ENCODE measurements around the gene COBLL1. TPM values are rescaled to one million over a fixed set of nuclear protein-coding genes. Genes with fewer than 3 reads are reported as not detected.

Gene COBLL1
- total and polyA plus RNA-seq, 2 donors (not counting 1 experiment from before 2014, with no cell fraction given), result 10.1 to 11.9 TPM

GRCh38 chr2:164849506-164849905, 7.9 kb upstream of the COBLL1 start:
- Histone ChIP-seq H3K4me2 (ENCODE audit: extremely low read depth, insufficient read depth, low read length) (no peak overlapping the region), H3K79me2 (ENCODE audit: control insufficient read depth, insufficient read depth, low read length) (no peaks in the 10 kb centered on the region), H3K9ac (ENCODE audit: insufficient read depth, low read length) (no peak overlapping the region), H4K20me1 (ENCODE audit: control insufficient read depth, extremely low read depth, insufficient read depth, low read length) (no peaks in the 10 kb centered on the region), H3K27me3 (ENCODE audit: control insufficient read depth, insufficient read depth, low read length) (no peaks in the 10 kb centered on the region), H3K36me3 (ENCODE audit: control insufficient read depth, insufficient read depth, low read length) (no peaks in the 10 kb centered on the region), H3K4me1 (ENCODE audit: control insufficient read depth, extremely low read depth, insufficient read depth, low read length) (no peaks in the 10 kb centered on the region), H3K9me3 (ENCODE audit: control insufficient read depth, insufficient read depth, low read depth, low read length) (no peaks in the 10 kb centered on the region), H2AFZ (ENCODE audit: low read length) (no peak overlapping the region), H3K4me3 (replicated peaks in 1 of 4; ENCODE audit: control extremely low read depth in 1 of 4, insufficient read depth in 1 of 4, low read depth in 3 of 4, low read length in 4 of 4) (no peak overlapping the region), H3K27ac (ENCODE audit: insufficient read depth, low read length) (no peak overlapping the region)
- no peak for DNase-seq (ENCODE audit: low read depth in 2 of 2)
- TF ChIP-seq CTCF (conservative IDR thresholded peaks at IDR 0.05 in 1 of 2, IDR thresholded peaks at IDR 0.05 in 1 of 2; ENCODE audit: low read depth in 1 of 2, low read length in 2 of 2), result no peak

- DNase-seq (ENCODE audit: low read depth in 2 of 2), result peak; percentile 12 to 16
- peak overlapping the region; percentile 7 for H2AFZ ChIP-seq (ENCODE audit: low read length)
Observed at GRCh38 chr2:164847981-164848741, 6.5 kb upstream of the COBLL1 start.

GRCh38 chr2:164847291-164847690, 5.7 kb upstream of the COBLL1 start:
- DNase-seq (ENCODE audit: low read depth in 2 of 2), result no peak

More at GRCh38 chr2:164847981-164848741, 6.5 kb upstream of the COBLL1 start:
- H3K79me2 ChIP-seq (ENCODE audit: control insufficient read depth, insufficient read depth, low read length), result no peaks in the 10 kb centered on the region
- no peak overlapping the region for H3K4me3 ChIP-seq (replicated peaks in 1 of 4; ENCODE audit: control extremely low read depth in 1 of 4, insufficient read depth in 1 of 4, low read depth in 3 of 4, low read length in 4 of 4)
- no peak overlapping the region for H3K27ac ChIP-seq (ENCODE audit: insufficient read depth, low read length)
- H3K9me3 ChIP-seq (ENCODE audit: control insufficient read depth, insufficient read depth, low read depth, low read length), result no peaks in the 10 kb centered on the region
- TF ChIP-seq CTCF (conservative IDR thresholded peaks at IDR 0.05 in 1 of 2, IDR thresholded peaks at IDR 0.05 in 1 of 2; ENCODE audit: low read depth in 1 of 2, low read length in 2 of 2), result no peak
- no peak for TF ChIP-seq EZH2 (IDR thresholded peaks at IDR 0.05; ENCODE audit: low read length, missing control alignments)
- H3K9ac ChIP-seq (ENCODE audit: insufficient read depth, low read length), result no peak overlapping the region
- no peaks in the 10 kb centered on the region for H4K20me1 ChIP-seq (ENCODE audit: control insufficient read depth, extremely low read depth, insufficient read depth, low read length)
- H3K27me3 ChIP-seq (ENCODE audit: control insufficient read depth, insufficient read depth, low read length), result no peaks in the 10 kb centered on the region
- no peak overlapping the region for H3K4me2 ChIP-seq (ENCODE audit: extremely low read depth, insufficient read depth, low read length)
- H3K36me3 ChIP-seq (ENCODE audit: control insufficient read depth, insufficient read depth, low read length), result no peaks in the 10 kb centered on the region
- H3K4me1 ChIP-seq (ENCODE audit: control insufficient read depth, extremely low read depth, insufficient read depth, low read length), result peaks cover 2% of the 10 kb centered on the region

More at GRCh38 chr2:164847291-164847690, 5.7 kb upstream of the COBLL1 start:
- Histone ChIP-seq H3K27me3 (ENCODE audit: control insufficient read depth, insufficient read depth, low read length) (no peaks in the 10 kb centered on the region), H4K20me1 (ENCODE audit: control insufficient read depth, extremely low read depth, insufficient read depth, low read length) (no peaks in the 10 kb centered on the region), H3K27ac (ENCODE audit: insufficient read depth, low read length) (no peak overlapping the region), H3K9me3 (ENCODE audit: control insufficient read depth, insufficient read depth, low read depth, low read length) (no peaks in the 10 kb centered on the region), H2AFZ (ENCODE audit: low read length) (no peak overlapping the region), H3K4me2 (ENCODE audit: extremely low read depth, insufficient read depth, low read length) (no peak overlapping the region), H3K9ac (ENCODE audit: insufficient read depth, low read length) (no peak overlapping the region), H3K4me3 (replicated peaks in 1 of 4; ENCODE audit: control extremely low read depth in 1 of 4, insufficient read depth in 1 of 4, low read depth in 3 of 4, low read length in 4 of 4) (no peak overlapping the region), H3K4me1 (ENCODE audit: control insufficient read depth, extremely low read depth, insufficient read depth, low read length) (peaks cover 5% of the 10 kb centered on the region), H3K36me3 (ENCODE audit: control insufficient read depth, insufficient read depth, low read length) (no peaks in the 10 kb centered on the region), H3K79me2 (ENCODE audit: control insufficient read depth, insufficient read depth, low read length) (no peaks in the 10 kb centered on the region)
- no peak for TF ChIP-seq CTCF (conservative IDR thresholded peaks at IDR 0.05 in 1 of 2, IDR thresholded peaks at IDR 0.05 in 1 of 2; ENCODE audit: low read depth in 1 of 2, low read length in 2 of 2)
- no peak for TF ChIP-seq EZH2 (IDR thresholded peaks at IDR 0.05; ENCODE audit: low read length, missing control alignments)

All from fibroblast of lung (primary cell).